ENCODE measurements around the gene KRTAP10-2.

GRCh38 chr21:44566403-44566802, 15.1 kb upstream of the KRTAP10-2 start:
- TF ChIP-seq EP300 (IDR thresholded peaks at IDR 0.05): no peak
- no peak for TF ChIP-seq CTCF (IDR thresholded peaks at IDR 0.05)
